ENCODE results near the gene PTPRM.
A peak's percentile ranks its signal among the peaks of the same experiment; 100 is the strongest.

PTPRM gene

DNA sequence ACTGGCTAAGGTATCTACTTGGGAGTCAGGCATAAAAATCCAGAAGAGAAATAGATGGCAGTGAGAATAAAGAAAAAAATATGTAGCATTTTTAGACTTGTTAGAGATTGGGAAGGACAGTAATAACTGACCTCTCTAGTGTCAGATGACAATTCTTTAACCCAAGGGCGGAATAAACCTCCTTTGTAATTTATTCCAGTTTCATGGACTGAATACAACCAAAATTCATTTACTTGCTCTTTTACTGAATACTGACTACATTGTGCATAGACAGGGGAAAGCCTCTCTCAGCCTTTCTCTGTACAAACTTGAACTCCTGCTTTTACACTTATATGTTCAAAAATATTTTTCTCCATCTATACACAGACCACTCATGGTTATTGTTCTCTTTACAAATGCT lies 566.8 kb downstream of the PTPRM start:
- DNase-seq = no peak

DNA sequence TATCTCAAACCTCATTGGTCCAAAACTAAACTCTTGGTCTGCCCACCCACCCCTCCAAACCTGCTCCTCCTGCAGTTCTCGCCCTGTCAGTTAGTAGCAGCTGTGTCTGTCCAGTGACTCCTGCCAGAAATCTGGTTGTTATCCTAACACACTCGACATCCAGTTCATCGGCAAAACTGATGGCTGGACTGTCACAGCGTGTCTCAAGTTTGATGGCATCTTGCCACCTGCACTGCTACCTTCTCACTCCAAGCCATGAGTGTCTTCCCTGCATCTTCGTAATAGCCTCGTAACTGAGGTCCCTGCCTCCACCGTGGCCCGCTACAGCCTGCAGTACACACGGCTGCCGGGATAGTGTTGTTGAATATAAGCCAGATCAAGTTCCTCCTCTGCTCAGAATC lies 572.0 kb downstream of the PTPRM start:
- no peak for DNase-seq

DNA sequence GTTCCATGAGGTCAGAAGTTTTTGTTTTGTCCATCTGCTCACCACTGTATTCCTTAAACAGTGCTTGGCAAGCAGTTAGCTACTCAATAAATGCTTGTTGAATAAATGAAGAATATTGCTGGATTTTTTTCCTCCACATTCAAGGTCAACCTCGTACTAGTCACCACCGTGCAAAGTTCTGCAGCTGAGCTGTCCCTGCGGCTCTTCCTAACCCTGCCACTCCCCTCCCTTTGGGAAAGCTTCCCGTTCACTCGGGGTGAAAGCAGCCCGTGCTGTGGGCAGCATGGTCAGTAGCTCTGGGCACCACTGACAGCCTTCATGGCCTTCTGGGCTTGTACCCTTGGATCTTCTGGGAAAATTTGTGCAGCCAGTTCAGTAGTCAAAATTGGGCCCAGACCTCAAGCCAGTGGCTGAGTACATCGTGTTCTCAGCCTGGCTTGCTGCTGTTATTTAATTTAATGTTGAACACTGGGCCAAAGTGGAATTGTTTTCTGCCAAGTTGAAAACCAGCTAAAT lies 572.8 kb downstream of the PTPRM start:
- DNase-seq = no peak

DNA sequence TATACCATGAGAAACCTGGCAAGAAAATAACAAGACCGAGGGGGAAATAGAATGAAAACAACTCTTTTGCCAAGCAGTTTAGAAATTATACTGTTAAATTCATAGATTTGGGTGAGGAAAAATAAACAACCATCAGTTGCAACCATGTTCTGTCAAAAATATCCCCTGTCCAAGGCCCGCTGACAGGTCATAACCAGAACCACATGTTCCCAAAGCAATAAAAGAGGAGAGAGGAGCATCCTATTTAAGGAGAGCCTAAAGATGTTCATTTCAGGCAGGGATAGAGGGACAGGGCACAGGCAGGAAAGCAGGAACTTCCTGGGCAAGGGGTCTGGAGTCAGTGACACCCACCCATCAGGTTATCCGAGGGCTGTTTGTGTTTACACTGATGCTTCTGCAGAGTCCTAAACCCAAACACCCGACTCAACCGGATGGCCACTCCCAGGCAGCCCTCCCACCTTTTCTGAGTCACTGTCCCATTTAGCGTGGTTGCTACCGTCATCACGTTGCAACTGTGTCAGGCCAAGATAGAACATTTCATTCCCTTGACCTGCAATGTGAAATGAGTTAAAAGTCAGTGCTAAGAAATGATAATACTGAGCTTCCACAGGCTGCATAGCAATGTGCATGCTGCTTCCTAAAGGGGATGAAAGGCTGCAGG lies 573.9 kb downstream of the PTPRM start:
- no peak for DNase-seq

DNA sequence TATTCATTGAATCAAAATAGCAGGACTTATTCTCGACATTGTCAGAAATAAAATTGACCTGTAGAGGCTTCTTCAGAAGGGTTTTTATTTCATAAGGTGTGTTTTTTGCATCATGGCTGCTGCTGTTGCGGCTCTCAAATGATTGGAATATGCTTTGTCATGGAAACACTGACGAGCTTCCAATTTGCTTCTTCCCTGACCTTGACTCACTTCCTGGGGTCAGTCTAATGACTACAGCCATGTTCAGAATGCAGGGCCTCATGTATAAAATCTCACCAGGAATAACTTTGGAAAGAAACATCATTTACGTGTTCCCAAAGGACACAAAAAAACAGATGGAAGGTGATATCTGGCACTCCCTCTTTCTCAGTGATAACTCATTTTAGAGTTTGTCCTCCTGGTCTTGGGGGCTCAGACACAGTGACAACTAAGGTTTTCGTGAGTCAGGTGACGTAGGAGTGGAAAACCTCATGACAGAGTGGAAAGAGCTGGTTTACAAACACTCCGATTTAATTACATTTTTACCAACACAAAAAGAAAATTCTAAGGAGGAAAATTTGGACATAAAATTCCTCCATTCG lies 575.1 kb downstream of the PTPRM start:
- DNase-seq = no peak

DNA sequence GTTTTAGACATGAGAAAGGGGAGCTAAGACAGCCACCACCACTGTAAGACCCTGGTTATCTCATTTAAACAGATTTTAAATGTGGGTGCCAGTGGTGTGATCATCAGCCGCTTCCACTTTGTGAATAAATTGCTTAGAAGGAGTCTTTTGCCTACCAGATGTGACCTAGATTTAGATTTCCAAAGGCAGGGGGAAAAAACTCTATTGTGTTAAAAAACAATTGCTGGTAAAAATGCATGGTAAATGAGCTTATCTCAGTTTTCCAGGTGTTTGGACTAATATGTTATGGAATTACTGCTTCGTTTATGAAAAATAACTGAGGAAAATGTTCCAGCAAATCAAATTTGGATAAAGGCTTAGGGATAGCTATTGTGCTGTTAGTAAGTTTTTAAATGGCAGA lies 575.8 kb downstream of the PTPRM start:
- DNase-seq = no peak

DNA sequence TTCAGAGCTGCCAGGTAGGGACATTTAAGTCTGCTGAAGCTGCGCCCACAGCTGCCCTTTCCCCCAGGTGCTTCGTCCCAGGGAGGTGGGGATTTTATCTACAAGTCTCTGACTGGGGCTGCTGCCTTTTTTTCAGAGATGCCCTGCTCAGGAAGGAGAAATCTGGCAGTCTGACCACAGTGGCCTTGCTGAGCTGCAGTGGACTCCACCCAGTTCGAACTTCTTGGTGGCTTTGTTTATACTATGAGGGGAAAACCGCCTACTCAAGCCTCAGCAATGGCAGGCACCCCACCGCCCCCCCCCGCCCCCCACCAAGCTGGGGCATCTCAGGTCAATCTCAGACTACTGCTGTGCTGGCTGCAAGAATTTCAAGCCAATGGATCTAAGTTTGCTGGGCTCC lies 584.1 kb downstream of the PTPRM start:
- no peak for DNase-seq

DNA sequence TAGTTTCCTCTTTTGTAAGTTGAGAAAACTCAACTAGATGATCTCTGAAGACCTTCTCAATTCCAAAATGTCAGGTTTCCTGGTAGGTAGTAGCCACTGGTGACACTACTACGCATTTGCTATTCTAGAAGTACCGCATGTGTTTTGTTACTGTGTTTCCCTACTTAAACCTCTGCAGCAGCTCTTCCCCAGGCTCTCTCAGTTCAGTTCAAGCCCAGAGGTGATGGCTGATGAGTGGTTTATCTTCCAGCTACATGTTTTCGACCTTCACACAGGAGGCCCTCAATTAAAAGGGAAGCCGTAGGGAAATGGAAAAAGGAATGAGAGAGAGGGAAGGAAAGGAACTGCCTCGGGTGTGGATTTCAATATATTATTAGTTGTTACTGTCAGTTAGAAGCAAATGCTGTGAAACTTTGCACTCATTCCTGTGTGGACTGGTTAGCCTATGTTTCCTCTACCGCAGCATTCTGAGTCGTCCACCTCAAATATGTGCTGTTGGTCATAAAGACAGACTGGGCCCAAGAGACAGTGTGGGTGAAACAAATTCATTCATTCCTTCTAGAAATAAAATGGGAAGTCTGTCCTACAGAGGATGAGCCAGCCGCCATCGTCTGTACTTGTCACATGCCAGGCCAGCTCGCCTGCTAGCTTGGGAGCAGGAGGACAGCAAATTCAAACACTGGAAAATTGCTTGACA lies 586.9 kb downstream of the PTPRM start:
- no peak for DNase-seq

DNA sequence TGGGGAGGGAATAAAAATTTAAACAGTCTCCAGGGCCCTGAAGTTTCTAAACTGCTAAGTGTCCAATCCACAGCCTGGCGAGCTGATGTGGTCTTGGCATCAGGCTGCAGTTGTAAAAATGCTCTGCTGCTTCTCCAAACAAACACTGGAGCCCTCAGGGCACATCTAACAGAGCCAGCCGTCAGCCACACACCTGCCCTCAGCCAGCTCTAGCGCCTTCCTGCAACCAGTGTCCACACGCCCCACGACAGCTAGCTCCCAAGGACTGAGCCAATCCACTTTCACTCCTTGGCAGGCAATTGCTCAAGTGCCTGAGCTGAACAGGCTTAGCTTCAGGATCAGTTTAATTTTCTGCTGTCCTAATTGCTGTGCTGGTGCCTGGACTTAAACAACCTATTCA lies 595.7 kb downstream of the PTPRM start:
- DNase-seq = no peak

DNA sequence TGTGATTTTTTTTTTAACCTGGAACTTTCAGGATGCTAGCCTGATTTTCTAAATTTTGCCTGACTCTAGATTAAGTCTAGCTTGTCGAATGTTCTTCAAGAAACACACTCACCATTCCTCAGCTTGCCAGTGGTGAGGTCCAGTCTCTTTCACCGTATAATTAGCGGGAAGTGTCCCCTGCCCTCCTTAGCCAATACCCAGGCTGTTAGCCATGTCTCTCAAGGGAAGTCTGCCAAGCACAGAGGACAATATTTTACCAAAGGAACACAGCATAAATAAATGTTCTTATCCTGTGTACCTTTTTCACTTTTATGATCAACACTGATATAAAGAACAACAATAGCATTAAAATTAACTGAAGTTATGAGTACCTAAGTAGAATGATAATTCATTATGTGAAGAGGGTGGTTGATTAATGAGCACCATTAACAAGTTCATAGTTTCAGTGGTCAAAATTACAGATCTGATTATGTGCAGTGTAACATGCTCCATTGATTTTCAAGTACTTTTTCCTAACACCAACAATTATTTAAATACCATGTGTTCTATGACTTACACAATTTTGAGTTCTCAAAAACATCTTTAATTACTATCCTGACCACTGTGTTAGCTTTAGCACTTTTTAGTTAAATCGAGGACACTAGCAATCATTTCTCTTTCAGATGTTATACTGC lies 596.3 kb downstream of the PTPRM start:
- no peak for DNase-seq

DNA sequence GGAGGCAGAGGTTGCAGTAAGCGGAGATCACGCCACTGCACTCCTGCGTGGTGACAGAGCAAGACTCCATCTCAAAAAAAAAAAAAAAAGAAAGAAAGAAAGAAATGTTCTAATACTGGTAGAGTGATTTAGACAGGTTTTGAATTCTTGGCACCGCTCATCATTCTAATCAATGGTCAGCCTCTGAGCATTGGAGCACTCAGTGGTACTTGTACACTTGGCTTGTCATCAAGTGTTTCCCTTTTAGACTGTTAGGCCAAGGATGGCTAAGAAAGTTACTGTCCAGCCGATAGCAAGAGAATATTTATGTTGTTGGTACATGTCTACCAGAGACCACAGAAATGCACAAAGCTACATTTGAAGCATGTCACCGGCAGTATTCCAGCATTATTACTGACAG lies 598.0 kb downstream of the PTPRM start:
- DNase-seq = no peak

DNA sequence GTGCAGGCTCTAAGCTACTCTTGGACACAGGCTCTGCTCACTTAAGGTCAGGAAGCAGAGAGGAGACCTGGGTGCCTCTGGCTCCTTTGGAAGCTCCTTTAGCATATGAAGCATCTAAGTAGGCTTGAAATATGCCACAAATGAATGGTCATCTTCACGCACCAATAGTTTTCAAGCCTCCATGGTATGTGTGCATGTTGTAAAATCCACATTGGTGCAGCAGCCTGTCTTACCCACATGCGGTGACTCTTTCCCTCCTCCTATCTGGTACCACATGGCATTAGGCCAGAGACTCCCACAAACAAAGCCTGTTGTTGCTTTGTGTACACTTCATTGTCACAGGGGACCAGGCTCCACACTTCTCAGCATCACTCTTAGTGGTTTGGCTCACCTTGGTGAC lies 599.9 kb downstream of the PTPRM start:
- DNase-seq = no peak

DNA sequence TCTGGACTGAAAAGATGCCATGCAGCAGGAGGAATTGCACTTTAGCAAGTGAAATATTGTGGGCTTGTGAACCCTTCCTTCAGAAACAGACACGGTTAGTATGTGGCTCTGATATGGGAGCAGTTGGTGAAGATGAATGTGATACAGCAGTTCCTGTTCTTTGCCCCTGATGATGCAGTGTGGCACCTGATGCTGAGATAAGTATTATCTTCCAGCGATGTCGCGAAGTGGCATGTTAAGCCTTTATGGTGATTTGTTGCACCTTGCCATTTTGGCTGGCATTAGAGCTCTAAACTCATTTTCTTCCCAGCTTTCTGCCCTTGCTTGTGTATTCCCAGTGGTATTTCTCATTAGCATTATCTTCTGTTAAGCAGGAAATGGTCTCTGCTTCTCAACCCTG lies 600.6 kb downstream of the PTPRM start:
- no peak for DNase-seq

DNA sequence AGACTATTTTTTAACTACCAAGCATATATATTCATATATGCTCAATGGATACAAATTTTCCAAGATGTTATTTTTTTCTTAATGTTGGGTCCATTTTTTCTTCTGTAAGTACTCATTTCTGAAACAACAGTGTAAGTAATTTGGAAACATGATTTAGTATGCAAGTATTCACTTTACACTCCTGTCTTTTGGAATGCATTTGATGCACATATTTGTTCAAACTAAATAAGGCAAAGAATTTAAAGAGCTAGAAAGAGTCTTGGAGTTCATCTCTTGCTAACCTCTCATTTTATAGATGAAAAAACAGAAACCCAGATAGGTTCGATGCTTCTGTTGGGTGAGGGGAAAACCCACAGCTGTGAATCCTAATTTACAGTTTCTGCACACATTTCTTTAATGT lies 602.6 kb downstream of the PTPRM start:
- no peak for DNase-seq

DNA sequence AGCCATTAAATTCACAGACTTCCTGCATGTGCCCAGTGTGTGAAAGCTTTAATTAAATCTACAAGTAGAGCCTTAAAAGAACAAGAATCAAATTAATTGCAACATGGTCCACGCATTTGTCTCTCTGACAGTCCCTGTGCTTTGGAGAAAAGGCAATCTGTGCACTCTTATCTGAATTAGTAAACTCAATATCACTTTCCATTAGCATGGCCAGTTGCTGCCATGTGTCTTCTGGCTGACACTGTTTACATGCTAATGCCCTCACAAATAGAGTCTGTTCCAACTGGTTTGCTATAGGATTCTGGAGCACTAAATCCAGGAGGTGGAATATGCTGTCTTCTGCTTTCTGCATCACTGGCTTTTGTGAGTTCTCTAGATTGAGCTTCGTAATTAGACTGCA lies 607.7 kb downstream of the PTPRM start:
- DNase-seq = peak; percentile 30

DNA sequence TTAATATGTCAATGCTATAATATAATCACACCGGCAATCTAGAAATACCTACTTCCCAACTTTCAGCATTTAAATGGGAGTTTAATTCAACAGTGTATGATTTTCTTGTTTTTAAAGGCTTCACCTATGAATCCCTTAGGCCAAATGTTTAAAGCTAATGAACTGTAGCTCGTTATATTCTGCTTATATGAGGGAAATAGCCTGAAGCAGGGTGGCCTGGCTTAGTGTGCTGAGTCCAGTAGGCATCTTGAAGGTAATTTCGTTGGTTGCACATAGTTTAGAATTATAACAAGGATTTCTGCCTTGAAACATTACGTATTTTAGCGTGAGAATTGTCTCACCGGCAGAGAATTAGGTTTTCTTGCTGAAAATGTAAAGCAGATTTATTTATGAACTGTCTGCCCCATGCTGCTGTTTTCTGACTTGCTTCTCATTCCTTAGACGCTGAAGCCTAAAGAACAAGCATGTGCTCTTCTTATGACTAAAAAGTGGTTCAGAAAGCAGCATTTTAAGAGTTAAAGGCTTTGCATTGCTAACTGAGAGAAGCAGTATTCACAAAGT lies 608.5 kb downstream of the PTPRM start:
- peak; percentile 63 for DNase-seq

DNA sequence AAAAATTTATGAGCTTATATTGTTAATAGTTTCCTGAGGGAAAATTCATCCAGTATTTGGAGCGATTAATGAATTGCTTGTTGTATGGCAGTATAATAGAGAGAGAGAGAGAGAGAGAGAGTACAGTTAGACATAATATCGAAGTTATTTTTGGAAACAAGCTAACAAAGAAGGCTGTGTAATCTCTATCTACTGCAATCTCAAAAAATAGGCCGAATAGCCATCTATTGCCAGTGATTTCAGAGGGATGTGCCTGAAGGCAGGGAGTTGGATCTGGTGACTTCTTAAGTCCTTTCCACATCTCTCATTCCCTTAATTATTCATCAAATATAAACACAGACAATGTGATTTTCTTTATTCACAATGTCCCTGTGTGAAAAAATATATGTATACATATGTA lies 609.0 kb downstream of the PTPRM start:
- no peak for DNase-seq

DNA sequence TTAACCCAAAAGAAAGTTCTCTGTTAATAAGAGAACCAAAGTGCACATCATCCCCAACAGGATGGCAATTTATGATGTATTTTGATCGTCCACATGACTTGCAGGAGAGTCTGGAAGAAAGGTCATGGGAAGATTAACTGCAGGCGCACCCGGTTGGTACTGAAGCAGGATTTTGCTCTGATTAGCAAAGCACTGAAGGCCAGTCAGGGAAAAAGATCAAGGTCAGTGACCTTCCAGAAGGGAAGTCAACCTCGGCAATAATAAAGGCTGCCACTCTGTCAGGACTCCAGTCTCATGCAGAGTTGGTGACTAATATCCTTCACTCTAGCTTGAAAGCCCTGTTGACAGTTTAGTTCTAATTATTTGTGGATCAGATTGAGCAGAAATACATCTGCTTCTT lies 609.4 kb downstream of the PTPRM start:
- DNase-seq = no peak

DNA sequence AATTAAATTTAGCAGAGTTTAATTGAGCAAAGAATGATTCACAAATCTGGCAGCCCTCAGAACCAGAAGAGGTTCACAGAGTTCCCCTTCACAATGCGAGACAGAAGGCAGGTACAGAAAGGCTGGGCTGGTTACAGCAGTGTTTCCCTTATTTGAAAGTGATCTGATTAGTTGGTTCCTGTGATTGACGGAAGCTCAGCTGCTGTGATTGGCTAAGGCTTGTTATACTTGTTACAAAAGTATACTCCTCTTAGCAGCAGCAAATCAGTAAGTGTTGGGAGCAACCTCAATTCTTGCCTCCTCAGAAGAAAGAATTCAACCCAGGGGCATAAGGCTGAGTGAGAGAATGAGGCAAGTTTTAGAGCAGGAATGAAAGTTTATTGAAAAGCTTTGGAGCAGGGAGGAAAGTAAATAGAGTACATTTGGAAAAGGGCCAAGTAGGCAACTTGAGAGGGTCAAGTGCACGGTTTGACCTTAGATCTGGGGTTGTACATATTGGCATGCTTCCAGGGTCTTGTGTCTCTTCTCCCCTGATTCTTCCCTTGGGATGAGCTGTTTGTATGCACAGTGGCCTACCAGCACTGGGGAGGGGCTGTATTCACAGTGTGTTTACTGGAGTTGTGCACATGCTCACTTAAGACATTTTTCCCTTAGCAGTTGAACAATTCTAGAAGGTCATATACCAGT lies 610.4 kb downstream of the PTPRM start:
- DNase-seq = peak; percentile 69

DNA sequence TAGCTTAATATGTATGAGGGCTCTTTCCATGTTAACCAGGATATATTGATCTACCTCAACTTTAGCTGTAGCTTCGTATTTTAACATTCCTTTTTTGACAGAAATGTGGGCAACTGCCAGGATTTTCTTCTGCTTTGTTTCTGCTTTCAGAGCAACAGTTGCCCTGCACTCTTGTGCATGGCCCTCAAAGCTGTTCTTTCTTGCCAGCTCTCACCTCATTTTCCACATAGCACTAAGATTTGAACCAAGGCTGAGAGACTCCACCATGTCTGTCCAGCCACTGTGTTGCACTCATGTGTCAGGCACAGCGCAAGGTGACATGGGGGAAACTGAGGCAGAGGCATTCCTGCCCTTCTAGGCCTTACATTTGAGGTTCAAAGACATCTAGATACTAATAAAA lies 619.3 kb downstream of the PTPRM start:
- DNase-seq = no peak

DNA sequence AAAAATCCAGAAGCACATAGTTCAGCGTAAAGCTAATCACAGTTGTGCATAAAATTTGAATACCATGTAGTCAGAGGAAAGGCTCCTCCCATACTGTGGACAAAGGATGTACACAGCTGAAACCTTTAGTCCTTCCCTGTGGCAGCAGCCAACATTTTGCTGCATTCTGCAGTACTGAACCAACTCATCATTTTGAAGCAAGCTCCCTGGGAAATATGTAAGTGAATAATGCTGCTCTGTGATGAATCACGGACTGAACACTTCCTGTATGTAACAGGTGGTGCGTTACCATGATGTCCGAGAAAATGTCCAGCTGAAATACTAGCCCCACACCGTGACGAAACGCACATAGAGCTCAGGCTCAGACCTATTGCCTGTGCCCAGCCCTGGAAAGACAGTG lies 621.1 kb downstream of the PTPRM start:
- no peak for DNase-seq

DNA sequence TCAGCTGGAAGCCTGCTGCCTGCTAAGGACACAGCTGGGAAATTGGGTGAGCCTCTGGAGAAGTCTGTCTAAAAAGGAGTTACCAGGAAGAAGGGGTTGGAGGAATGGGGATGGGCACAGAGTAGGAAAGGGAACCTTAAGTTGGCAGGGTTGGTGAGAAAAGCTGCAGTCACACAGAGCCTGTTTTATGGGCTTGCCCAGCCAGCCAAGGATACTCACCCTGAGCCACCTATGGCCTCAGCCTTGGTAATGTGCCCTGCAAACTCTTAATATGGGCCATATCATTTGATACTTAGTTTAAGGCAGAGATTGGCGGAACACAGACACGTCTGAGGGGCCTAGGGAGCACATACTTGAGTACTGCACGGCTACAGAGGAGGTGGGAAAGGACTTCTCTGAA lies 623.9 kb downstream of the PTPRM start:
- no peak for DNase-seq

DNA sequence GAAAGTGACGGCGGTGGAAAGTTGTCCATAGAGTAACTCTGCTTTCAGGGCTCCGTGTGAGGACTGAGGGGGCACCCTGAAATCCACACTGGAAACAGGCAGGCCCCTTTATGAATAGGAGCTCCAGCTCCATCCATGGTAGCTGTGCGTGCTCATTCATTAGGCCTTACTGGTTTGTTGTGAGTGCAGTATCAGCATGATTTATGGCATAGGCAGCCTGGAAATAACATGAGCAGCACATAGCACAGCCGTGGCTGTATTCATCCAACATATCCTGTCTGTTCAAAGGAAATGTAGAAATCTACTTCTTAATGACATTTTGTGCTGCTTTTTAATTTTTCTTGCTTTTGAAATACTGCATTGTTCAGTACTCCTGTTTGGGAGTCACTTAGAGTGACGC lies 627.3 kb downstream of the PTPRM start:
- no peak for DNase-seq
